ENCODE data around the gene HNRNPCL1.
"Not testable (repeated sequence)": the region's sequence is repeated elsewhere in the genome, so short reads cannot be mapped to it uniquely, and the experiment has no call there.

The HNRNPCL1 gene

DNA sequence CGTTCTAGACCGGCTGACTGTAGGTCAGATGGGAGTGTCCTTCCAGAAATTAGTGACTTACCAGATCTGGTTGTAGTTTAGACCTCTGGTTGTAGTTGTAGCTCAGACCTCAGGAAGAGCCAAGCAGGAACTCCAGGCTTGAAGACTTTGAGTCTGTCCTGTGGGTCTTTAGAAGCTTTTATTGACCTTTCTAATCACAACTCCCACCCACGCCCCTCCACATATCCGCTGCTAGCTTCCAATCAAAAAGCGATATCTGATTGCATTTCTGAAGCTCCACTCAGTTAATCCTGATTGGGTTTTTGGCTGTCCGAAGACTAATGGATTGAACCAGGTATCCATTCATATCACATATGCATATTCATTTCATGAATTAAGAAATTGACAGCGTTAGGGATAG, at the start of gene HNRNPCL1:
Gene HNRNPCL1 (minus strand): TSS at position 101 of the 400 bp plus-strand sequence. CDS start 431 bp downstream, outside the sequence.
- DNase-seq: not testable (repeated sequence)

DNA sequence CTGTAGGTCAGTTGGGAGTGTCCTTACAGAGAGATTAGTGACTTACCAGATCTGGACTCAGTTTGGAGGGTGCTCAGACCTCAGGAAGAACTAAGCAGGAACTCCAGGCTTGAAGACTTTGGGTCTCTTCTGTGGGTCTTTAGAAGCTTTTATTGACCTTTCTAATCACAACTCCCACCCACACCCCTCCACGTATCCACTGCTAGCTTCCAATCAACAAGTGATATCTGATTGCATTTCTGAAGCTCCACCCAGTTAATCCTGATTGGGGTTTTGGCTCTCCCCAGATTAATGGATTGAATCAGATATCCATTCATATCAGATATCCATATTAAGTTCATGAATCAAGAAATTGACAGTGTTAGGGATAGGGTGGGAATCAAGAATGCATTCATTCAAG, 49.6 kb upstream of the HNRNPCL1 start, which contains the start of gene PRAMEF10:
Gene PRAMEF10 (minus strand): TSS at position 101 of the 400 bp plus-strand sequence. CDS start 2,423 bp downstream, outside the sequence.
- DNase-seq: not testable (repeated sequence)

DNA sequence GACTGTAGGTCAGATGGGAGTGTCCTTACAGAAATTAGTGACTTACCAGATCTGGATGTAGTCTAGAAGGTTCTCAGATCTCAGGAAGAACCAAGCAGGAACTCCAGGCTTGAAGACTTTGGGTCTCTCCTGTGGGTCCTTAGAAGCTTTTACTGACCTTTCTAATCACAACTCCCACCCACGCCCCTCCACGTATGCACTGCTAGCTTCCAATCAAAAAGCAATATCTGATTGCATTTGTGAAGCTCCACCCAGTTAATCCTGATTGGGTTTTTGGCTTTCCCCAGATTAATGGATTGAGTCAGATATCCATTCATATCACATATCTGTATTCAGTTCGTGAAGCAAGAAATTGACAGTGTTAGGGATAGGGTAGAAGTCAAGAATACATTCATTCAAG, 37.6 kb upstream of the HNRNPCL1 start, which contains the start of gene PRAMEF4:
Gene PRAMEF4 (minus strand): TSS at position 101 of the 400 bp plus-strand sequence. CDS start 2,807 bp downstream, outside the sequence.
- not testable (repeated sequence) for DNase-seq

DNA sequence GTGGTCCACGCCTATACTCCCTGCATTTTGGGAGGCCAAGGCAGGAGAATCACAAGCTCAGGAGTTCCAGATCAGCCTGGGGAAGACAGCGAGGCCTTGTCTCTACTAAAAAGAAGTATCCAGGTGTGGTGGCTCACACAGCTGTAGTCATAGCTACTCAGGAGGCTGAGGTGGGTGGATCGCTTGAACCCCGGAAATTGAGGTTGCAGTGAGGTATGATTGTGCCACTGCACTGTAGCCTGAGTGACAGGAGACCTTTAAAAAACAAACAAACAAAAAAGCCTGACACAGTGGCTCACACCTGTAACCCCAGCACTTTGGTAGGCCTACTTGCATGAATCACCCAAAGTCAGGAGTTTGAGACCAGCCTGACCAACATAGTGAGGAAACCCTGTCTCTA, 29.9 kb upstream of the HNRNPCL1 start:
- DNase-seq: not testable (repeated sequence)

DNA sequence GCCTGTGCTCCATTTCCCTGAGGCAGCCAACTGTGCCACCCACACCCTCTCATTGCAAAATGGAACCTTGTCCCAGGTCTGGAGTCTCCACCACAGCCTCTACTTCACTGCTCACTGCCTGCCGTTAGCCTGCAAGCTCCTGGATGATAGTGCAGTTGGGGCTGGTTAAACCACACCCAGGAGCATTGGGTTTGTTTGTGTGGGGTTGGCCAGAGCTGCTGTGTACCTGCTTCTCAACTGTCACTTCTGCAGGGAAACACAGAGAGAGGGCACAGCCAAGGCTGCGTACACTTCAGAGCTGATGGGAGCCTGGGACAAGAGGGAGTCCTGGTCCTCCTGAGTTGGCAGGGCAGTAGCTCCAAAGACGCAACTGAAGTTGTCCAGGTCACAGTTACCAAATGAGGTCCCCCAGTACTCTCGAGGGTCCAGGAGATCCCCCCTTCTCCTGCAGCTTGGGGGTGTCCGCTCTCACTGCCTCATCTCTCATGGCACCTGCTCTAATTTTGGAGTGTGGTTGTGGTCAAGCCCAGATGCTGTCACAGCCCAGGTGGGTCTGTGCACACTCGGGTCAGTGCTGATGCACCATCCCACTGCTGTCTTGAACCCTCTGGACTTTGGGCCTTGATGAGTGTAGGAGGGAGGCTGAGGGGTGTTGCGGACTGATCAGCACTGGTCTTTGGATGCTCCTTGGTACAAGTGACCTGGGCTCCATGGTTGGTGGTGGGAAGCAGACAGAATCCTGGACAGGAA, 14.8 kb upstream of the HNRNPCL1 start:
- not testable (repeated sequence) for DNase-seq

DNA sequence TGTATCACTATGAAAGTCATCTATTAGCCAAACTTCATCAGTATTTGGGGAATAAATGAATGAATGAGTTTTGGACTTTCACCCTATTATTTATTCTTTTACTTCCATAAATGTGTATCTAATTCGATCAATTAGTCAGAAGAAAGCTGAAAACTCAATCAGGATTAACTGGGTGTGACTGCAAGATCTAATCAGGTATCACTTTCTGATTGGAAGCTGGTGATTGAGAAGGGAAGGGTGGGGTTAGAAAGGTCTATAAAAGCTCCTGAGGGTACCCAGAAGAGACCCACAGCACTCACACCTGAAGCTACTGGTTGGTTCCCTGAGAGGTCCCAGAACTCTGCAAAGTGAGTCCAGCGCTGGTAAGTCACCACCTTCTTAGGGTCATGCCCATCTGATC, 8.3 kb upstream of the HNRNPCL1 start, which contains the start of gene PRAMEF2:
Gene PRAMEF2 (plus strand): TSS at position 301 of the 400 bp plus-strand sequence. CDS start 1,924 bp downstream, outside the sequence.
- DNase-seq: not testable (repeated sequence)

DNA sequence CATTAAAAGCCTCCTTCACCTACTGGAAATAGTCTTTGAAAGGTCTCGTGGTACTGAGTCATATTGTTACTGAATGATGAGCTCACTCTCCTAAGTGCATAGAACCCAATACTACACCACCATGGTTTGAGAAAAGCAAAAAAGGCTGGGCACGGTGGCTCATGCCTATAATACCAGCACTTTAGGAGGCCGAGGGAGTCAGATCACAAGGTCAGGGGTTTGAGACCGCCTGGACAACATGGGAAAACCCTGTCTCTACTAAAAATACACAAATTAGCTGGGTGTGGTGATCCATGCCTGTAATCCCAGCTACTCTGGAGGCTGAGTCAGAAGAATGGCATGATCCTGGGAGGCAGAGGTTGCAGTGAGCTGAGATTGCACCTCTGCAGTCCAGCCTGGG, 3.3 kb upstream of the HNRNPCL1 start:
- no peak for DNase-seq

DNA sequence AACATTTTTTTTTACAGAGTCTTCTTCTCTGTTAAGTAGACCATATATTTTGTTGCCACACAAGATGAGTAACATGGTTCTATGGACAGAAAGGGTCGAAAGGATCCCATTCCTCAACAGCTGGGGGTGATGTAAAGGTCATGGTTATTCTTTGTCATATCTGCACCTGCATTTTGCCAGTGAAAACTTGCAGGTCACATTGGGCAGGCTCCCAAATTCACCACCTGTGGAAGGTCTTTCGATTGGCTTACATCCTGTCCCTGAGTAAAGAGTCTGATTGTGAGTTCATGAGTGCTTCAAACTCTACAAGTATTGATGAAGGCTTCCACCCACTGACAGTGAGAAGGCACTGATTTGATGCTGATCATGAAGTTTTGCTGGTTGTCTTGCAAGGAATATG, 15.3 kb downstream of the HNRNPCL1 start:
- DNase-seq: not testable (repeated sequence)

DNA sequence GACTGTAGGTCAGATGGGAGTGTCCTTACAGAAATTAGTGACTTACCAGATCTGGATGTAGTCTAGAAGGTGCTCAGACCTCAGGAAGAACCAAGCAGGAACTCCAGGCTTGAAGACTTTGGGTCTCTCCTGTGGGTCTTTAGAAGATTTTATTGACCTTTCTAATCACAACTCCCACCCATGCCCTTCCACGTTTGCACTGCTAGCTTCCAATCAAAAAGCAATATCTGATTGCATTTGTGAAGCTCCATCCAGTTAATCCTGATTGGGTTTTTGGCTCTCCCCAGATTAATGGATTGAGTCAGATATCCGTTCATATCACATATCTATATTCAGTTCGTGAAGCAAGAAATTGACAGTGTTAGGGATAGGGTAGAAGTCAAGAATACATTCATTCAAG, 17.2 kb downstream of the HNRNPCL1 start, which contains the start of gene PRAMEF11:
Gene PRAMEF11 (minus strand): TSS at position 101 of the 400 bp plus-strand sequence. CDS start 2,621 bp downstream, outside the sequence.
- not testable (repeated sequence) for DNase-seq

DNA sequence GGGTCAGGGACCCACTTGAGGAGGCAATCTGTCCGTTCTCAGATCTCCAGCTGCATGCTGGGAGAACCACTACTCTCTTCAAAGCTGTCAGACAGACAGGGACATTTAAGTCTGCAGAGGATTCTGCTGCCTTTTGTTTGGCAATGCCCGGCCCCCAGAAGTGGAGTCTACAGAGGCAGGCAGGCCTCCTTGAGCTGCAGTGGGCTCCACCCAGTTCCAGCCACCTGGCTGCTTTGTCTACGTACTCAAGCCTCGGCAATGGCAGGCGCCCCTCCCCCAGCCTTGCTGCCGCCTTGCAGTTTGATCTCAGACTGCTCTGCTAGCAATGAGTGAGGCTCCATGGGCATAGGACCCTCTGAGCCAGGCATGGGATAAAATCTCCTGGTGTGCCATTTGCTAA, 29.5 kb downstream of the HNRNPCL1 start:
- DNase-seq: not testable (repeated sequence)

DNA sequence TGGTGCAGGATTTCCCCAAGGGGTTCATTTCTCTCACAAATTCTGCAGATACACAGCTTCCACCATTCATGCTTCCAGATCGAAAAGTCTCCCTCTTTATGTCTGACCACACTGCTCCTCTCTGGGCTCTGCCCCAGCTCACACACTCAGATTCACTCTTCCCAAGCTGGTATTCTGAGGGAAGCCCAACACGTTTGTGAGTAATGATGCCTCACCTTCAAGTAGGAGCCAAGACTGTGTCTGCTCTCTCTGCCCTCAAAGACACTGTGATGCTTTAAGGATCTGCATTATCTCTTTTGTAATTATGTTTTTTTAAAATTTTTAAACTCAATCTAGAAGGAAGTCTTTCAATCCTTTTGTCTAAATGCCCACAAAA, 37.1 kb downstream of the HNRNPCL1 start:
- DNase-seq: no peak

DNA sequence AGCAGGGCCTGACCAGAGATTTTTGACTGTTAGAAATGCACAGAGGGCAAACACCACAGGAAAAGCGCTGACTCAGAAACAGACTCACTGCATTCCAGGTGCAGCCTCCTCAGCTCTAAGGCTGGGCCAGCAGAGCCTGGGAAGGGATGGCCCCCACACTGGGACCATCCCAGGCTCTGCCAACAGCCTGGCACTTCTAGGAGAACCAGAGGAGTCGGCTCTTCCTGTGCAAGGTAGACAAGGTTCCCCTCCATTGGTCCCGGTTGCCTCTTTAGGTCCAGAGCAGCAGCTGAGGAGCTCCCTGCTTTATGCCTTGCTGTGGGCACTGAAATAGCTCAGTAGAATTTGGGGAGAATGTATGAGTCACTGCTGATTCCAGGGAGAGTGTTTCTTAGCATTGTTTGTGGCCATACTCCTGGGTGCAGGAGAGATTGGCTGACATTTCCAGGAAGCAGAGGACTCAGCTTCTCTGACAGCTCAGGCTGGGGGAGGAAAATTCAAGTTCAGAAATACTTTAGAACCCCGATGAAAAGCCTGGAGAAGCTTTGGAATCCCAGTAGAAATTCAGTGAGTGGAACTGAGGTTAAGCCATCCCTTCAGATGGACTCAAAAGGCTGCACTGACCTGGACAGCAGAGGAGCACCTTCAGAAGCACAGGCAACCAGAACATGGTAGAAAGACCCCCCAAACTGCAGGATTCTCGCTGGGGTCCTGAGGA, 37.7 kb downstream of the HNRNPCL1 start:
- DNase-seq: no peak

DNA sequence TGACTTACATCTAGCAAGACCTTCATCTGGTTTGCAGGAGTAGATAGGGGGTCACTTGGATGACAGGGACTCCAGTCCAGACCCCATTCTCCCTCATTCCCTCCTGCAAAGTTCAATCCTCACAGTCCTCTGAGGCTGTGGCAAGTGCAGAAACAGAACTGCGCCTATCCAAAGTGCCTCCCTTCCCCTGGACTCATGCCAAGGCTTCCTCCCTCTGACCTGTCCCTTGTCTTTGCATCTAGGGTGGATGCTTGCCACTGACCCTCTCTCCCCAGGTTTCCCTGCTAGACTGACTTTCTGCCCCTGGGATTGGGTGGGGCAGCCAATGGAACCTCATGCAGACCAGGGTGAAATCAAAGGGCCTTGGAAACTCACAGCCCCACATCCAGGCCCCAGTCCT, 38.6 kb downstream of the HNRNPCL1 start:
- no peak for DNase-seq

DNA sequence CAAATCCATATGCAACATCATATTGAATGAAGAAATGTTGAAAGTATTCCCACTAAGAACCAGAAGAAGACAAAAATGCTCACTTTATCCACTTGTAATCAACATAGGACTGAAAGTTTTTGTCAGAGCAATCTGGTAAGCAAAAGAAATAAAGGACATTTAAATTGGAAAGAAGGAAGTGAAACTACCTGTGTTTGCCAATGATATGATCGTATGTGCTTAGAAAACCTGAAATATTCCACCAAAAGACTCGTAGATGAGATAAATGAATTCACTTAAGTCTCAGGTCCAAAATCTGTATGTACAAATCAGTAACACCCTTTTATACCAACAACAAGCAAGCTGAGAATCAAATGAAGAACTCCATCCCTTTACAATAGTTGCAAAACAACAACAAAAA, 48.8 kb downstream of the HNRNPCL1 start:
- DNase-seq: no peak

DNA sequence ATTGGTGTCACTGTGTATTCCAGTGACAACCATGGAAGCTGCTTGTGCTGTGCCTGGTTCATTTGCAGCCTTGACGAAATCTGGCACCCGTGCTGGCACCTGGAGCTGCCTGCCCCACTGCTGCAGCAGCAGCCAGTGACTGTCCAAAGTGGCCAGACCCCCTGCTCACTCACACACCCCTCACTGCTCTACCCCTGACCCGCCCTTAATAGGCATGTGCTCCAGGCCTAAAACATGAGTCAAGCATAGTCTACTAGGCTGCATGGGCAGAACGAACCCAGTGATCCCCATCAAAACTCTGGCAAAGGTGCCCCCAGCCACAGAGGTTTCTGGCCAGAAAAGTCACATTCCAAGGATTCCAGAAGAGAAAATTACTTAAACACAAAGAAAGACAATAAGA, 49.6 kb downstream of the HNRNPCL1 start:
- no peak for DNase-seq
